B cell (primary cell): ENCODE measurements around the gene CADPS. TPM values are rescaled to one million over a fixed set of nuclear protein-coding genes. Genes with fewer than 3 reads are reported as not detected.

ENCODE experiments used
- ATAC-seq: fragments of 200-7000 bp; cut with Tn5 transposase; one replicate; pipeline ENCODE4 v1.10.0; 2021; ENCODE audit warnings: low read depth, mild to moderate bottlenecking, moderate number of reproducible peaks, moderate library complexity
- CTCF ChIA-PET: fragments of 350-600 bp; sonication (Branson Sonifier 250); formaldehyde crosslinking; loops from one replicate; lab custom pipeline; 2021; ENCODE audit warnings: antibody characterized with exemption, inconsistent platforms; lab: Charles Lee
- POLR2A ChIA-PET: fragments of 350-600 bp; sonication (Branson Sonifier 250); formaldehyde crosslinking; loops from one replicate; lab custom pipeline; 2021; ENCODE audit warnings: antibody characterized with exemption; lab: Charles Lee
- DNase-seq: peaks from one replicate; pipeline ENCODE4 v3.0.0; 2013
- H2AFZ ChIP-seq: 2 replicates; pipeline ENCODE4 v1.6.1; 2012; ENCODE audit warnings: mild to moderate bottlenecking, low read depth, low read length; ENCODE audit not compliant: insufficient read depth, poor library complexity, severe bottlenecking
- H3K27ac ChIP-seq, 2 donors: 1 replicate in 1 of 2; 2 replicates in 1 of 2; pipeline ENCODE4 v1.5.1; 2012 to 2013; ENCODE audit warnings: low read length in 2 of 2, mild to moderate bottlenecking in 2 of 2, moderate library complexity in 1 of 2
- H3K27me3 ChIP-seq, 4 experiments: fragments of 200-600 bp in 1 of 4; sonication (generic) in 1 of 4; replicated peaks in 1 of 4; 1 replicate in 2 of 4; 2 replicates in 2 of 4; pipeline versions ENCODE4 v1.6.1 to v1.7.0; 2013 to 2016; ENCODE audit warnings: low read length in 3 of 4, mild to moderate bottlenecking in 2 of 4, mixed read lengths in 1 of 4, moderate library complexity in 1 of 4; ENCODE audit not compliant: insufficient read depth in 4 of 4, control insufficient read depth in 3 of 4; ENCODE audit errors: control extremely low read depth in 1 of 4
- H3K36me3 ChIP-seq, 2 experiments: replicated peaks in 1 of 2; 1 replicate in 1 of 2; 2 replicates in 1 of 2; pipeline versions ENCODE4 v1.6.1 to v1.7.1; 2013; ENCODE audit warnings: low read length in 1 of 2; ENCODE audit not compliant: insufficient read depth in 2 of 2, control insufficient read depth in 1 of 2; ENCODE audit errors: control extremely low read depth in 1 of 2, extremely low read depth in 1 of 2
- H3K4me1 ChIP-seq, 2 donors: fragments of 200-600 bp in 1 of 2; sonication (generic) in 1 of 2; 1 replicate in 1 of 2; 2 replicates in 1 of 2; pipeline versions ENCODE4 v1.5.1 to v1.6.1; 2013 to 2017; ENCODE audit warnings: low read length in 2 of 2; ENCODE audit not compliant: control insufficient read depth in 2 of 2, insufficient read depth in 2 of 2
- H3K4me2 ChIP-seq: replicated peaks from 2 replicates; pipeline ENCODE3; 2012; ENCODE audit warnings: mild to moderate bottlenecking, low read depth, low read length; ENCODE audit not compliant: poor library complexity, severe bottlenecking
- H3K4me3 ChIP-seq, 5 experiments: fragments of 200-600 bp in 1 of 5; sonication (generic) in 1 of 5; 1 replicate in 3 of 5; 2 replicates in 2 of 5; pipeline versions ENCODE4 v1.5.1 to v1.7.0; 2011 to 2016; ENCODE audit warnings: low read length in 4 of 5, mild to moderate bottlenecking in 4 of 5, low read depth in 2 of 5, control low read depth in 1 of 5, moderate library complexity in 1 of 5; ENCODE audit not compliant: insufficient read depth in 1 of 5; ENCODE audit errors: control extremely low read depth in 1 of 5, extremely low read depth in 1 of 5
- H3K79me2 ChIP-seq: fragments of 200-600 bp; sonication (generic); one replicate; pipeline ENCODE4 v1.6.0; 2016; ENCODE audit warnings: low read length; ENCODE audit not compliant: control insufficient read depth, insufficient read depth
- H3K9ac ChIP-seq: fragments of 200-600 bp; sonication (generic); 2 replicates; pipeline ENCODE4 v1.6.1; 2017; ENCODE audit warnings: mild to moderate bottlenecking, low read length, moderate library complexity
- H3K9me3 ChIP-seq, 3 donors: one replicate each; pipeline versions ENCODE4 v1.6.1 to v1.7.1; 2013; ENCODE audit warnings: low read length in 2 of 3; ENCODE audit not compliant: control insufficient read depth in 2 of 3, insufficient read depth in 1 of 3; ENCODE audit errors: control extremely low read depth in 1 of 3
- H4K20me1 ChIP-seq: 2 replicates; pipeline ENCODE4 v1.6.0; 2012; ENCODE audit warnings: mild to moderate bottlenecking, low read length; ENCODE audit not compliant: insufficient read depth, control insufficient read depth, poor library complexity, severe bottlenecking
- H3K27ac Mint-ChIP-seq: one replicate; pipeline ENCODE4 v1.8.0; 2021; ENCODE audit warnings: mixed read lengths
- H3K27me3 Mint-ChIP-seq: one replicate; pipeline ENCODE4 v1.8.0; 2021; ENCODE audit warnings: mixed read lengths
- H3K4me1 Mint-ChIP-seq: one replicate; pipeline ENCODE4 v1.8.0; 2021; ENCODE audit warnings: mixed read lengths
- H3K4me3 Mint-ChIP-seq: one replicate; pipeline ENCODE4 v1.8.0; 2021; ENCODE audit warnings: mixed read lengths
- H3K9me3 Mint-ChIP-seq: one replicate; pipeline ENCODE4 v1.8.0; 2022; ENCODE audit warnings: mixed read lengths; ENCODE audit not compliant: insufficient read depth
- CTCF ChIP-seq: fragments of 200-600 bp; IDR thresholded peaks from one replicate; pipeline ENCODE4 v1.8.0; 2022; ENCODE audit warnings: antibody characterized with exemption, mild to moderate bottlenecking
- EZH2 ChIP-seq: IDR thresholded peaks from 2 replicates; pipeline ENCODE4 v1.6.1; 2012; ENCODE audit warnings: borderline replicate concordance, low read depth, mild to moderate bottlenecking, moderate library complexity, low read length; ENCODE audit not compliant: insufficient read depth, poor library complexity, severe bottlenecking
- WGBS: methylation state at CpG from one replicate; pipeline ENCODE4 v1.1.5; 2013; ENCODE audit warnings: missing lambda C conversion rate; ENCODE audit not compliant: insufficient coverage; 5-methylcytosine and 5-hydroxymethylcytosine counted together
- intact Hi-C: fragments of 100-400 bp; cut with micrococcal nuclease; formaldehyde crosslinking; loops from one replicate; pipeline ENCODE4 v1.10.0; 2022
- polyA plus RNA-seq: library from polyadenylated mRNA; depleted of rRNA; stranded (reverse); fragments of >200 nt; gene quantifications from 2 replicates; pipeline ENCODE4 v1.2.3, GENCODE V29; 2012
- total RNA-seq, 2 donors: library from RNA; stranded (reverse); fragments of 120-200 nt in 1 of 2; gene quantifications; 1 replicate in 1 of 2; 2 replicates in 1 of 2; pipeline versions ENCODE4 v1.2.3 to v1.2.4, GENCODE V29; 2013 to 2022

The CADPS gene
- total and polyA plus RNA-seq, 2 donors (not counting 1 experiment from before 2014, with no cell fraction given) = 0.16 to 0.22 TPM

- no peaks in the 10 kb centered on the region for H3K27me3 Mint-ChIP-seq
Observed at GRCh38 chr3:62531493-62531892, 343.7 kb downstream of the CADPS start.

GRCh38 chr3:62529230-62529629 is 346.0 kb downstream of the CADPS start:
- Mint-ChIP-seq H3K27me3 (no peaks in the 10 kb centered on the region), H3K4me1 (no peaks in the 10 kb centered on the region), H3K27ac (no peak overlapping the region), H3K9me3 (peaks cover 3% of the 10 kb centered on the region), H3K4me3 (no peak overlapping the region)
- Histone ChIP-seq H3K9ac (no peak overlapping the region), H3K79me2 (no peaks in the 10 kb centered on the region), H3K27ac (no peak overlapping the region), H3K4me3 (no peak overlapping the region), H3K27me3 (no peaks in the 10 kb centered on the region), H3K9me3 (no peaks in the 10 kb centered on the region), H3K4me1 (no peaks in the 10 kb centered on the region), H2AFZ (no peak overlapping the region), H3K36me3 (no peaks in the 10 kb centered on the region), H3K4me2 (no peak overlapping the region), H4K20me1 (no peaks in the 10 kb centered on the region)
- ChIA-PET POLR2A (no interaction called here), CTCF (no interaction called here)
- 73% methylated on average over 2 of the region's 4 CpGs for WGBS
- ATAC-seq = no peak
- intact Hi-C loops = no loop called here
- DNase-seq = no peak
- TF ChIP-seq CTCF = no peak
- no peak for TF ChIP-seq EZH2

More at GRCh38 chr3:62531493-62531892, 343.7 kb downstream of the CADPS start:
- Mint-ChIP-seq H3K4me3 (no peak overlapping the region), H3K9me3 (no peaks in the 10 kb centered on the region), H3K4me1 (no peaks in the 10 kb centered on the region), H3K27ac (no peak overlapping the region)
- Histone ChIP-seq H3K4me1 (no peaks in the 10 kb centered on the region), H3K79me2 (no peaks in the 10 kb centered on the region), H3K9me3 (no peaks in the 10 kb centered on the region), H3K9ac (no peak overlapping the region), H3K4me2 (no peak overlapping the region), H3K4me3 (no peak overlapping the region), H3K36me3 (no peaks in the 10 kb centered on the region), H3K27ac (no peak overlapping the region), H4K20me1 (no peaks in the 10 kb centered on the region), H3K27me3 (no peaks in the 10 kb centered on the region), H2AFZ (no peak overlapping the region)
- CTCF ChIA-PET = no interaction called here
- POLR2A ChIA-PET = no interaction called here
- DNase-seq (no peak), ATAC-seq (no peak)
- intact Hi-C loops = no loop called here
- 45% methylated on average over 2 of the region's 2 CpGs for WGBS
- no peak for TF ChIP-seq EZH2
- TF ChIP-seq CTCF = no peak
